NCI-H524 treated with DMSO at 0.1 percent for 48 hours (cell line): ENCODE measurements around the gene UBN1.

Experiments used
- DNase-seq: peaks from one replicate; lab custom pipeline; 2025; lab: John Stamatoyannopoulos, UW

The UBN1 gene

DNA sequence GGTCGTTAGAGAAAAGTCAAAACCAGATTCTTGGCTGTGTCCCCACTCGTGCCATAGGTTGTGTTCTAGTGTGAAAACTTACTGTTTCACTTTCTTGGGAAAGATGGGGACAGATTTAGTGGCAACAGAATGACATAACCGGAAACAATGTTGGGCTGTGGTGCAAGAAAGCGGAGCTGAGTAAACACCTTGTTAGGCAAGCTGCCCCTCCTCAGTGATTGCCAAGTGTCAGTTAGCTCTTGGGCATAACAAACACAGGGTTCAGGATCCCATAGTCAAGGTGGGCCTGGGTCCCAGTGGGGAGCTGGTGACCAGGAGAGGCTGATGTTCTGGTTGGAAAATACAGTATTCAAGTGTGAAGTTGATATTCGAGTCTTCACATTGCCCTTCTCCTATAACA lies 15.4 kb downstream of the UBN1 start:
- no peak for DNase-seq

DNA sequence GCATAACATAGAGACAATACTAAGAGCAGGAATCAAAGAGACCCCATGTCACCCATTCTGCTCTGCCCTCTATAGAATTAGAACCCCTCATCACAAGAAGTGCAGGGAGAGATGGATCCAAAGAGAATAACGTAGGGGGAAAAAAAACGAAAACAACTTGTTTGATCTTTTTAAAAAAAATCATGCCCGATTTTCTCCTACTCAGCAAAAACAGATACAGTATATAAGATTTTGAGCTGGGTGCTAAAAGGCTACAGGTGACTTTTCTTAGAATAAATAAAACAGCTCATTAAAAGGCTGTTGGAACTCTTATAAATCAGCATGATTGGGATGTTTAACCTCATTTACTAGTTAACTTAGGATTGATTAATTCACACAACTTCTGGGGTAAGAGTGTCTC lies 17.4 kb downstream of the UBN1 start:
- DNase-seq, result no peak

DNA sequence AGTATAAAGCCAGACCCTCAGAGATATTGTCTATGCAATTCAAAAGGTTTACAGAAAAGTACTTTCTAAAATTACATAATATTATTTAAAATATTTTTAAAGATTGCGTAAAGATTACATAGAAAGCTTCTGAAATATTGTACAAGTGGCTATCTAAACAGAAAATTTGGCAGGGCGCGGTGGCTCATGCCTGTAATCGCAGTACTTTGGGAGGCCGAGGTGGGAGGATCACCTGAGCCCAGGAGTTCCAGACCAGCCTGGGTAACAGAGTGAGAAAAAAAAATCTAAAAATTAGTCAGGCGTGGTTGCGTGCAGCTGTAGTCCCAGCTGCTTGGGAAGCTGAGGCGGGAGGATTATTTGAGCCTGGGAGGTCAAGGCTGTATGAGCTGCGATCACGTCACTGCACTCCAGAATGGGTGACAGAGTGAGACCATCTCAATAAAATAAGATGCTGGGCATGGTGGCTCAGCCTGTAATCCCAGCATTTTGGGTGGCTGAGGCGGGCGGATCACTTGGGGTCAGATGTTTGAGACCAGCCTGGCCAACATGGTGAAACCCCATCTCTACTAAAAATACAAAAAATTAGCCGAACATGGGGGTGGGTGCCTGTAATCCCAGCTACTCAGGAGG lies 18.1 kb downstream of the UBN1 start:
- no peak for DNase-seq

DNA sequence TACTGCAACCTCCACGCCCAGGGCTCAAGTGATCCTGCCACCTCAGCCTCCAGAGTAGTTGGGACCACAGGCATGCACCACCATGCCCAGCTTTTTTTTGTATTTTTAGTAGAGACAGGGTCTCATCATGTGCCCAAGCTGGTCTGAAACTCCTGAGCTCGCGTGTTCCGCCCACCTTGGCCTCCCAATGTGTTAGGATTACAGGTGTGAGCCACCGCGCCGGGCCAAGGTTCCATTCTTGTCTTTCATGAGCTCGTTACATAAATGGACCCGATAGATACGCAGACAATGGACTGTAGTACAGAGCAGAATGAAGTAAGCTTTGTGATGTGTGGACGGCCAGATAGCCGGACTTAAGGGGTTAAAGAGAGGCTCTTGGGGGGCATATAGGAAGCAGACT lies 19.3 kb downstream of the UBN1 start:
- no peak for DNase-seq

DNA sequence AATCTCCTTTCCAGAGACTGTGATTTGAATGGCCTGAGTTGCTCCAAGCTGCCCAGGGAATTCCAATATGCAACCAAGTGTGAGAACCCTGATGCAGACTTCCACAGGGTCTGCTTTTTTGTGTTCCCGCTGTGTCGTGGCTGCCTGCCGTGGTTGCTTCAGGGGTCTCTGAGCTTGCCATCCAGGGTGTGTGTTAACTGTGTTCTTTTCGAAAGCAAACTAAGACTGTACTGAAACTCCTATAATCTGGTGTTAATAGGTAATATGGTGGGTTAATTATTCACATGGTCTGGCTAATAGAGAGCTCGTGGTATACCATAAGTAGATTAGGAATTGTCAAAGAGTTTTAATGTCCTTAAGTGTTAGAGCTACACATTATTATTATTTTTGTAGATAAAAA lies 20.7 kb downstream of the UBN1 start:
- DNase-seq, result no peak

DNA sequence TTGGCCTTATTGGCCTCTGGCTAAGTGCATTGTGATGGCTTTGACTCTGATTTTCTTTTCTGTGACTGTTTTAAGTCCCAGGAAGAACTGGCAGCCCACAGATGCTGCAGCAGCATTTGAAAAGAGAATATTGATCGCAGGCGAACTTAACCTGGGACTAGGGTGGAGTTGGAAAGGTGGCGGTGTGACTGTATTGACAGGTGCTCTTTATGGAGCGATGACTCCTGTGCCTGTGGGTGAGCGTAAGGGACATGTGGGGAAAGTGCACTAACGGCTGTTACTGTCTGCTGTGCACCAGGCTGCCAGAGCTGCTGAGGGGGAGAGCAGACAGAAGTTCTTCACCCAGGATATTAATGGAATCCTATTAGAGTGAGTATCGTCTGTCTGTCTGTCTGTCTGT lies 21.3 kb downstream of the UBN1 start:
- DNase-seq, result no peak

DNA sequence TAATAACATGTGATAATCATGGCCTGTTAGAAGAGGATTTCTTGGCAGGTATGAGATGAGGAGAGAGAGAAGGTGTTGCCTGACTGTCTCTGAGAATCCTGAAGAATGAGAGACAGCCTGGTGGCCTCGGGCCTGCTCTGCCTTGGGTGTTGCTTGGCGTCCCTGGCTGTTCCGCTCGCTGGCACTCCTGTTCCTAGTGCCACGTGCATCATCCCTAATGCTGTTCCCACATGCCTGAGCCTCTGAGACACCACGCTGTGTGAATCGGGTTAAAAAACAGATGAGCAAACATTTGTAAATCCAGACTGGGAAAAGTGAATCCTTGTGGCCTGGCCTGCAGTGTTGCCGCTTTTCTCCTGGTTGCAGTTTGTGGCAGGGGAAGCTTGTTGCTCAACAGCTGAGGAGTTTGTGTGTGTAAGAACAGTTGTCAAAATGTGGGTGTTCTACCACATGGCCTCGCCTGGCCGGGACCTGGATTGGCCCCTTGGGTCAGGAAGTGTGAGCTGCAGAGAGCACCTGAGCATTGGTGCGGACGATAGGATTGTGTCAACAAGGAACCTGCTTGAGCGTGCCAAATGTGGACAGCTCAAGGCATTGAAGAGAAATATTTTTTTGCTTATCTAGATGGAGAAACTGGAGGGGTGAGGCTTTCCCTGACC lies 22.0 kb downstream of the UBN1 start:
- DNase-seq, result no peak

DNA sequence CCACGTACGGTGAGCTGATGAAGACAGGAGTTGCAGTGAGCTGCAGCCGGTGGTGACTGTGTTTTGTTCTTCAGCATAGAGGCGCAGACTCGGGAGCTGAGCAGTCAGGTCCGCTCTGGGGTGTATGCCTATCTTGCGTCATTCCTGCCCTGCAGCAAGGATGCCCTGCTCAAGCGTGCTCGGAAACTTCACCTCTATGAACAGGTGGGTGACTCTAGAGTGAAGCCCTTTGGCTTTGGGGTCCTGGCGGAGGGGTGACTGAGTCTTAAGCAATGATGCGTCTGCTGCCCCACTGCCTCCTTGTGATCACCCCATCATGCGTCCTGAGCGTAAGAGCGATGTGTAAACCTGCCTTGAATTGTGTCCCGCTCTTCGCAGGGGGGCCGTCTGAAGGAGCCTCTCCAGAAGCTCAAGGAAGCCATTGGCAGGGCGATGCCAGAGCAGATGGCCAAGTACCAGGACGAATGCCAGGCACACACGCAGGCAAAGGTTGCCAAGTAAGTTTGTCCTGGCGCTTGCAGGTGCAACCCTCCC lies 22.9 kb downstream of the UBN1 start:
- no peak for DNase-seq

DNA sequence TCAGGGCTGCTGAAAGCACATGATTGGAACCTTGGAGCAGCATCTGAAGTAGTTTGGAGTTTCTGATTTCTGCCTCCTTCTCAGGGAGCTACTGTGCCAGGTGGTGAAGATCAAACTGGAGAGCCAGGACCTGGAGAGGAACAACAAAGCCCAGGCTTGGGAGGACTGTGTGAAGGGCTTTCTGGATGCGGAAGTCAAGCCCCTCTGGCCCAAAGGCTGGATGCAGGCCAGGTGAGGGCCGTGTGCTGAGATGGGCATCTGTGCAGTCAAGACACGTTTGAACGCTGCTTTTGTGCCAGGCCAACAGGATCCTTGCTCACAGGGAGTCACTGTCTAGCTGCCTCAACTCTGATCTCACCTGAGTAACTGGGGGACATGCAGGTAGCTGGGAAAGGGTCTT lies 23.8 kb downstream of the UBN1 start:
- DNase-seq, result no peak

DNA sequence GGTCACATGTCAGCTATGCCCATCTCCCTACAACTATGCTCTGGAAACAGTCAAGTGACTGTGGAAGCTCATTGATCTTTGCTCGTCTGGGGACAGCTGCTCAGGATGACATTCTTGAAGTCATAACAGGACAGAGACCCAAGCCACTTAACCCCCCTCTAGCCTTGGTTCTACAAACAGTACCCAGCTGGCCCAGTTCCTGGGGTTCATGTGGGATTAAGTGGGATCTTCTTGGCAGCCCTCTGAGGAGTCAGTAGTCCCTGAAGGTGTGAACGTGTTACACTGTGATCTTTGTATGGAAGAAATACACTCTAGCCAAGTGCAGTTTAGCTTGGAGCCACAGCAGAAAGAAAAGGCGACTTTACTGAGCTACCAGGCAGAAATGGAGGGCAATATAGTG lies 25.8 kb downstream of the UBN1 start:
- no peak for DNase-seq

DNA sequence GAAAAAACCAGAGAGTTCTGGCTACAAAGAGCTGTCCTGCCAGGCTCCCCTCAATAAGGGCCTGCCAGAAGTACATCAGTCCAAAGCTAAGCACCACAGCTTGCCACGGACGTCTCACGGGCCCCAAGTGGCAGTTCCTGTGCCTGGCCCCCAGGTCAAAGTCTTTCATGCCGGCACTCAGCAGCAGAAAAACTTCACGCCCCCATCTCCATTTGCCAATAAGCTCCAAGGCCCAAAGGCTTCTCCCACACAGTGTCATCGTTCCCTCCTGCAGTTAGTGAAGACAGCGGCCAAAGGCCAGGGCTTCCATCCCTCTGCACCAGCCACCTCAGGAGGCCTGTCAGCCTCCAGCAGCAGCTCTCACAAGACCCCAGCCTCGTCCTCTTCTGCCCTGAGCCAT lies 27.4 kb downstream of the UBN1 start:
- DNase-seq, result no peak

DNA sequence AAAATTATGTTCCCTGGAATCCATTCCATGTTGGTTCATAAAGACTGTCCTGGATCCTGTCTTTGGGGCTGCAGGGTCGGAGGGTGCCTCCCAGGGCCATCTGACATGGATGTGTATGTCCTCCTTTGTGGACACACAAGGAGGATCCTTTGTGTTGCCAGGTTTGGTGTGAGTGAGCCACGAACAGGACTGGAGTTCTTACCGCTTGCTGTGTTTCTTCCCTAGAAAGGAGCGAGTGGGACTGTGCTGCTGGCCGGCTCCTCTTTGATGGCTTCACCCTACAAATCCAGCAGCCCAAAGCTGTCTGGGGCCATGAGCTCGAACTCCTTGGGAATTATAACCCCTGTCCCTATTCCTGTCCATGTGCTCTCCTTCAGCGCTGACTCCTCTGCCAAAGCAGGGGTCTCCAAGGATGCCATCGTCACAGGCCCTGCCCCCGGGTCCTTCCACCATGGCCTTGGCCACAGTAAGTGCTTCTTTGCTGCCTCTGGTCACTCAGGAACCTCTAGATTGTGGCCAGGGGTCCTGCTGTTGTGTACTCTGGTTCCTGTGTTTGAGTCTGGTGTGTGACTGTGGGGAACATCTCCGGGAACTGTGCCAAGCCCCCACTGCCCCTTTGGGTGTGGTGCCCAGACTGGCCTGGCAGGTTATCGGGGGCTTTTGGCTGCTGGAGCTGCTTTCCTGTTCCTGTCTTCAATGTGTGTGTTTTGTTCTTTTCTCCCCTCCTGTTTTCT lies 29.5 kb downstream of the UBN1 start:
- DNase-seq, result no peak

DNA sequence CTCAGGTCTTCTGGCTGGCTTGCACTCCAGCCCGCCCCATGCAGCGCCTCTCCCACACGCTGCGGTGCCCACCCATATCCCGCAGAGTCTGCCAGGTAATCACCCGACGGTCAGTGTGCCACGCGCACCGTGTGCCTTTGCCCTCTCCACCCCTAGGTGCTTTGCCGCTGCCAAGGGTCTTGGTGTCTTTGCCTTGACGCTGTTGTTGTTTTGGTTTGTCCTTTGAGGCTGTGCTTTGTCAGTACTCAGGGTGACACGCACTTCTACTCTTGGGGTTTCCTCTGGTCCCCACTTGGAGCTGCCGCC lies 30.1 kb downstream of the UBN1 start:
- DNase-seq, result no peak

DNA sequence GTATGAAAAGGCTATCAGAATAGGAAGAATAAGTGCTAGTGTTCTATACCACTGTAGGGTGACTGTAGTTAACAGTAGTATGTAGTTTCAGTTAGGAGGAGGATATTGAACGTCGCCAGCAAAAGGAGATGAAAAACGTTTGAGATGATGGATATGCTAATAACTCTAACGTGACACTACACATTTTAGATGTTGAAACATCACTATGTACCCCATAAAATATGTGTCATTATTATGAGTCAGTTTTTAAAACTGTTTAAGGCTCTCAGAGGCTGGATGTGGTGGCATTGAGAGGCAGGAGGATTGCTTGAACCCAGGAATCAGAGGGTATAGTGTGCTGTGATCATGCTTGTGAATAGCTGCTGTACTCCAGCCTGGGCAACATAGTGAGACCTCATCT lies 31.8 kb downstream of the UBN1 start:
- DNase-seq, result no peak

DNA sequence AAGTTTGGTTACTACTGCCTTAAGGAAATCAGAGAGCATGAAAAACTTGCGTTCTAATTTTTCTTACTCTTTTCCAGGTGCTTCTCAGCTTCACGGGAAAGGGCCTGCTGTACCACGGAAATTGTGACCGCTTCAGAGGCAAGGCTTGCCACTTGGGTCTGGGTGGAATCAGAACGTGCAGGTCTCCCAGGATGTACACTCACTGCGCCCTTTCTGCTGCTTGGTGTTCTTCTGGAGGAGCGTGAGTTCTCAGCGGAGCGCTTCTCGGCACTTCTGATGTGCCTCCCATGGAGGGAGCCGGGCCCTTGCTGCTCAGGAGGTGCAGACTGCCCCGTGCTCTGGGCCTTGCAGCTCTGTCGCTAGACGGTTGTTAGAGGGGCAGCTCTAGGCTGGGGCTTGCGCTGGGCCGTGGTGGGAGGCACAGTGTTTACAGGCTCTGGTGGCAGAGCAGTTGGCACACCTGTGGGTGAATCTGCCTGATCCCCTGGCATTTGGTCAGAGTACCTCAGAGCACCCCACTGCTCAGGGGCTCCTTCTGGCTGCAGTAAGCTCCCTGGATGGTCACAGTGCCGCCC lies 32.8 kb downstream of the UBN1 start:
- no peak for DNase-seq

DNA sequence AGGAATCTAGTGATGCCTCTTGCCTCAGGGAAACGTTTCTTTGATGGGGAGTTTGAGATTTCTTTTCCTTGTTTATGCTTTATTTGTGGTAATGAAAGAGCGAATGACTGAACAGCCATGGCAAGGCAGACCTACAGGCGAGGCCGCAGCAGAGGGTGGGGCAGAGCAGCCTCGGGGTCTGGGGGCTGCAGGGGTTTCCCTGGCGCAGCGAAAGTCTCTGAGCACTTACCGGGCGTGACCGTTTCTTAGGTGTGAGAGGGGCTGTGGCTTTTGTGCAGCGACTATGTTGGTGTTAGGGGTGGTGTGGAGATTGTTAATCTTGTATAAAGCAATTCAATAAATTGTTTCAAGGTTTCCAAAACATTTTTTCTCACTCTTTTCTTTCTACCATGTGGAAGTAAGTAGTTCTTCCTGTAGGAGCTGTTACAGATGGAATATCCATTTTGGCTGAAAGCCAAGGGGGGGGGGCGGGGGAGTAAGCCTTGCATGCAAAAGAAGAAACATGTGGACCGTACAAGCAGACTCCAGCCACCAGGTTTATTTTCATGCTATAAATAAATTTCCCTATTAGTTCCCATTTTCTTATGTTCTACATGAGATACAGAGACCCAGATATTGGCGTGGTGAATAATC lies 34.8 kb downstream of the UBN1 start:
- no peak for DNase-seq

DNA sequence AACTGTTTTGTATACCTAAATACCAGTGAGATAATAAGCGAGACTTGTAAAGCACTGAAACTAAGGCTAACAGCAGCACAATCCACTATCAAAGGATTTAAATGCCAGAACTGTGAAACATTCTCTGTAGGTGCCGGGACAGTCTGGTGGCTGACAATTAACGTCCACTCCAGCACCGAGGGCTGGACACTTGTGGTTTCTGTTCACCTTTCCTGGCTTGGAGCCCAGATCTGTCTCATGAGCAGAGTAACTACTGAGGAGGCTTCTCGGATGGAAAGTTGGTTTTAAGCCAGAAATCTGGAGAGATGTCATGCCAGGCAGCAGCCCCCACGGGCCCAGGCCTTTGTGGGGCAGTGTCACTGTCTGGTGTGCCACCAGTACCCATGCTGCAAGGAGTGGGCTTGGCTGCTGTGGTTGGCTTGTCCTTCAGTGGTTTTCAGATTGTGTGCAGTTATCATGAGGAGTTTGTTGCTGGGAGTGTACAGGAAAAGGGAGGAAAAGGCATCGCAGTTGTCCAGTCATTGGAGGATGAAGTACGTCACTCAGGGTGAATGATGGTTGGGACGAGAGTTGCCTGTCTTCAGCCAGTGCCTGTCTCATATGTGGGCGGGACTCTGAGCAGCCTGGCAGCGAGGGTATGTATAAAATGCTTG lies 35.5 kb downstream of the UBN1 start:
- DNase-seq, result no peak

DNA sequence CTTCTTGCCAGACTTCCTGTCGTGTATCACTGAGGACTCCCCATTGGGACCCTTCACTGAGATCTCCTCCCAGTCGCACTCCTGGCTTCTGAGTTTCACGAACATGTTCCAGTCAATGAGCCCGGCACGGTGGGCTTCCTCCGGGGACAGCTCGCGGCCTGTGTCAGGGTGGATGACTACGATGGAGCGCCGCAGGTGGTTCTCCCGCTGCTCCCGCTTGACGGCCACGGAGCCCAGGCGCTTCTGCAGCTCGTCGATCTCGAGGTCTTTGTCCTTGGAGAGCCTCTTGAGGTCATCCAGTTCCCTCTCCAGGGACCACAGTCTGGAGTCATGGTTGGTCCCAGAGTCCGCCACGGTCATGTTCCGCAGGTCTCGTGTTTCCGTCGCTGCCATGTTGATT lies 36.2 kb downstream of the UBN1 start:
- no peak for DNase-seq

DNA sequence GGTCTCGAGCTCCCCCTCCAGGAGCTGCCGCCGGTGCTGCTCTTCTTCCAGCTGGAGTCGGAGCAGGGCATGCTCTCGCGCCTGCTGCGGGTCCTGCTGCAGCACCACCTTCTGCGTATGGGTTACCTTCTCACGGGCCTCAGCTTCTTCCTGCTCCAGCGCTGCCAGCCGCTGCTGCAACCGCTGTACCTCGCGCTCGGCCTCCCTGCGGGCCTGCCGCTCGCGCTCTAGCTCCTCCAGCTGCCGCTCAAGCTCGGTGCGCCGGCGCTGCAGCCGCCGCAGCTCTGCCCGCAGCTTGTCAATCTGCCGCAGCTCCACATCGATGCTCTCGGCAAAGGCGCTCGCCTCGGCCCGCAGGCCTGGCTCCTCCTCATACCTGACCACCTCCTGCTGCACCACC lies 36.9 kb downstream of the UBN1 start:
- no peak for DNase-seq

DNA sequence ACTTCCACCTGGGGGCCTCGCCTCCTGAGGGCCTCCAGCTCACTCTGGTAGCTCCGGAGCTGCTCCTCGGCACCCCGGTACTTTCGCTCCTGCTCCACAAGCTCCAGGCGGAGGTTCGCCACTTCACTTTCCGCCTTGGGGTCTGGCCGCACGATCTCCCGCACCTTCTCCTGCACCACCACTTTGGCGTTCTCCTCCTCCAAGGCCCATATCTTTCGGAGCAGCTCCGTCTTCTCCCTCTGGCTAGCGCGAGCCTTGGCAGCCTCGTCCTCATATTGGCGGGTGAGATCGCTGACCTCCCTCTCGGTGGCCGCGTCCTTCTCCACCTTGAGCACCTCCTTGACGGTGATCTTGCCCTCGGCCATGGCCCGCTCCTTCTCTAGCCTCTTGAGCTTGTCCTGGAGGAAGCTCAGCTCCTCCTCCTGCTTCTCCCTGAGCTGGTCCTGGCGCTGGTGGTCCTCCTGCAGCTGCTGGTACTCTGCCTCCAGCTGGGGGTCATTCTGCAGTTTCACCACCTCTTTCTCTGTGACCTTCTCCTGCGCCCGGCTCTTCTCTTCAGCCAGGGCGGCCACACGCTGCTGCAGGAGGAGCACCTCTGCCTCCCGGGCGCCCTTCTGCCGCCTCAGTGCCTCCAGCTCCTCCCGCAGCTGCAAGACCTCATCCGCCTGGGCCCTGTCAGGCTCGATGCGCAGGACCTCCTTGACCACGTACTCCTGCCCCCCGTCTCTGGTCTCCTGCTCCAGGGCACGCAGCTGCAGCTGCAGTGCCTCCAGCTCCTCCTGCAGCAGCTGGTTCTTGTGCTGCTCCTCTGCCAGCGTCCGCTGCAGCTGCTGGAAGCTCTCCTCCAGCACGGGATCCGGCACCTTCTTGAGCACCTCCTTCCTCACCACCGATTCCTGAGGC lies 37.9 kb downstream of the UBN1 start:
- no peak for DNase-seq

DNA sequence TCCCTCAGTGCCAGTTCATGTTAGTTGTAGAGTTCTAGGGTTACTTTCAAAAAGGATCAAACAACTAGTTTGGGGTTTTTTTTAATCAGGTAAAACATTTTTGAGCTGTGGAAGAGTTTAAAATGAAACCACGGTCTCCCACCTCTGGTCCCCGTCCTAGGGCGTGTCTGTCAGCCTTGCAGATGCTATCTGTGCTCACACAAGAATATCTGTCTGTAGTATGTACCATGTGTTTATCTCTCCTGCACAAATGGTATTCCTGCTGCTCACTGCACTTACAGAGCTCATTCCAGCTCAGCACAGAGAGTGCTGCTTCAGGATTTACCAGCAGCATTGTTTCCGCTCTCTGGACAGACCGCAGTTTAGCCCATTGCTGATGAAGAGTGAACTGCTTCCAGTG lies 38.9 kb downstream of the UBN1 start:
- DNase-seq, result no peak
